GM12891 (cell line): ENCODE data around the gene AAR2.

Experiments used
- POLR2A ChIP-seq: IDR thresholded peaks from 2 replicates; pipeline ENCODE4 v1.6.1; 2011; ENCODE audit warnings: low read depth, low read length, control low read depth
- POLR2AphosphoS5 ChIP-seq: IDR thresholded peaks from 2 replicates; pipeline ENCODE4 v1.6.1; 2011; ENCODE audit warnings: low read depth, low read length, control low read depth
- SPI1 ChIP-seq: IDR thresholded peaks from 2 replicates; pipeline ENCODE4 v1.6.1; 2011; ENCODE audit warnings: low read depth, low read length, control low read depth
- TAF1 ChIP-seq: IDR thresholded peaks from 2 replicates; pipeline ENCODE4 v1.6.1; 2011; ENCODE audit warnings: low read depth, low read length, control low read depth

- no peak for TF ChIP-seq SPI1
- TF ChIP-seq POLR2AphosphoS5: no peak
- TF ChIP-seq POLR2A: no peak
- TF ChIP-seq TAF1: no peak
Observed at GRCh38 chr20:36236786-36237121, 476 bp downstream of the AAR2 start.
